Germinal center (tissue), 1 donor: Measurements from ENCODE around the gene TNMD.
"Not testable (repeated sequence)": the region's sequence is repeated elsewhere in the genome, so short reads cannot be mapped to it uniquely, and the experiment has no call there.

Source experiments
- DNase-seq: peaks from one replicate; pipeline ENCODE4 v3.0.0; 2012; ENCODE audit warnings: mixed read lengths, low spot score

Gene TNMD

GRCh38 chrX:100584611-100585010, at the start of gene TNMD:
Gene TNMD (plus strand): TSS chrX:100584936. CDS start chrX:100585019, 83 bp downstream.
- no peak for DNase-seq

GRCh38 chrX:100565534-100565933, 19.2 kb upstream of the TNMD start:
- not testable (repeated sequence) for DNase-seq

- DNase-seq, result no peak
Observed at GRCh38 chrX:100586747-100587146, 2.0 kb downstream of the TNMD start.

- DNase-seq, result no peak
Observed at GRCh38 chrX:100587861-100588260, 3.1 kb downstream of the TNMD start.

GRCh38 chrX:100591256-100592051, 6.7 kb downstream of the TNMD start:
- DNase-seq, result no peak

GRCh38 chrX:100593126-100593525, 8.4 kb downstream of the TNMD start:
- DNase-seq, result no peak

- no peak for DNase-seq
Observed at GRCh38 chrX:100593581-100593980, 8.8 kb downstream of the TNMD start.

GRCh38 chrX:100596601-100597000, 11.9 kb downstream of the TNMD start:
- DNase-seq, result no peak

GRCh38 chrX:100599456-100599855, 14.7 kb downstream of the TNMD start:
- DNase-seq, result no peak

- no peak for DNase-seq
Observed at GRCh38 chrX:100600340-100600739, 15.6 kb downstream of the TNMD start.

- DNase-seq, result no peak
Observed at GRCh38 chrX:100600758-100601157, 16.0 kb downstream of the TNMD start.

GRCh38 chrX:100606753-100607152, 22.0 kb downstream of the TNMD start:
- DNase-seq, result no peak

GRCh38 chrX:100609591-100609990, 24.9 kb downstream of the TNMD start:
- DNase-seq, result no peak

GRCh38 chrX:100611951-100612350, 27.2 kb downstream of the TNMD start:
- DNase-seq, result no peak

GRCh38 chrX:100615005-100615404, 30.3 kb downstream of the TNMD start:
- DNase-seq, result peak; percentile 1

- DNase-seq, result no peak
Observed at GRCh38 chrX:100623001-100623400, 38.3 kb downstream of the TNMD start.

- DNase-seq, result no peak
Observed at GRCh38 chrX:100625985-100626491, 41.3 kb downstream of the TNMD start.

GRCh38 chrX:100635040-100635439, 50.3 kb downstream of the TNMD start:
- no peak for DNase-seq

GRCh38 chrX:100635989-100636320, 51.2 kb downstream of the TNMD start:
- no peak for DNase-seq

- peak; percentile 59 for DNase-seq
Observed at GRCh38 chrX:100636321-100636991, 51.7 kb downstream of the TNMD start, which contains the start of gene TSPAN6. Gene TSPAN6 (minus strand): TSS chrX:100636806. CDS start chrX:100636694, 112 bp downstream.

- no peak for DNase-seq
Observed at GRCh38 chrX:100642290-100642689, 57.6 kb downstream of the TNMD start.

- DNase-seq, result no peak
Observed at GRCh38 chrX:100643212-100643611, 58.5 kb downstream of the TNMD start.
